ENCODE data around the gene HDAC5. TPM values are rescaled to one million over a fixed set of nuclear protein-coding genes. Genes with fewer than 3 reads are reported as not detected.
A peak's percentile ranks its signal among the peaks of the same experiment; 100 is the strongest.

Gene HDAC5
- total RNA-seq, 4 donors from 2014 or later = 45.3 to 182 (median 70.8) TPM

DNA sequence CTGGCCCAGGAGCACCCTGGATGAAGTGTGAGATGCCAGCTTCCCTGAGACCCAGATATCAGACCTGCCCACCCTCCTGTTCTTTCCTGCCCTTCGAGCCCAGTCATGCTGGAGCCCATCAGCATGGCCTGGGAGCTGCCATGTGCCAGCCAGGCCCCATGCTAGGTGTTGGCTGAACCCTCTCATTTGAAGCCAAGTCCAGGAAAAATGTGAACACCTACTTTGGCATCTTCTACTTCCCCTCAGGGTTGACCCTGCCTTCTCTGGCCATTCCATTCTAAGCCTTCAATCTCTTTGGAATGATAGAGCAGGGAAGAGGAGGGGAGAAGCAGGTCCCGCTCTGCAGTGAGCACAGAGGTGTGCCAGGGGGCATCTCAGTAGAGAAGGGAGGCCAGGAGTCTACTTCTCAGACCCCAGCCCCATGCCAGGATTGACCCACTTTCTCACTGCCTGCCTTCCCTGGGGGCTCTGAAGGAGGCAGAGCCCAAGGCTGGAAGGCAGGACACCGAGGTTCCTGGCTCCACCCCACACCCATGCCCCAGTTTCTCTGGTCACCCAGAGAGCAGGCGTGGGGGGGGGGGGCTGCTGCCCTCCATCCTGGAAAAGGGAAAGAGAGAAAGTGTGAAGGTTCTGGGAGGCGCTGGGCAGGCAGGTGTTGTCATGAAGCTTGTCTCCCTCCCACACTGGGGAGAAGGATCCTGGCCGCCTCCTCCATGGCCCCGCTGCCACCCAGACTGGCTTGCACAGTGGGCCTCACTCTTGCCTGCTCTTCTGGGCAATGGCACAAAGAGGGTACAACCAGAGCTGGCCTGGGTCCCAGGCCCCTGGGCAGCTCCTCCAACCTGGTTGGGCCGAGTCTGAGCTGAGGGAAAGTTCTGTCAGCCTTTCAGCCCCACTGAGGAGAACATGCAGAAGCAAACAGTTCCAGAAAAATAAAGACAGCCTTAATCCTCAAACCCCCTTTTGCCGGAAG, 9.3 kb downstream of the HDAC5 start:
- in situ Hi-C loops (cut with MboI; ENCODE audit: low pct_ligation_motif_present in 1 of 4, low pct_unique_long_range_greater_than_20kb in 1 of 4, low sequenced_read_pairs in 3 of 4) = no loop called here
- no peak for DNase-seq
- H3K27me3 ChIP-seq = no peaks in the 10 kb centered on the region
- intact Hi-C loops (cut with DNase I; ENCODE audit: low total_unique reads) = no loop called here
- H3K4me1 ChIP-seq = peaks cover 29 to 46% (median 36%) of the 10 kb centered on the region in 4 donors
- H3K36me3 ChIP-seq = no peaks in the 10 kb centered on the region
- H3K27ac ChIP-seq = no peak overlapping the region
- no peaks in the 10 kb centered on the region for H3K9me3 ChIP-seq
- TF ChIP-seq, protein P1, sequence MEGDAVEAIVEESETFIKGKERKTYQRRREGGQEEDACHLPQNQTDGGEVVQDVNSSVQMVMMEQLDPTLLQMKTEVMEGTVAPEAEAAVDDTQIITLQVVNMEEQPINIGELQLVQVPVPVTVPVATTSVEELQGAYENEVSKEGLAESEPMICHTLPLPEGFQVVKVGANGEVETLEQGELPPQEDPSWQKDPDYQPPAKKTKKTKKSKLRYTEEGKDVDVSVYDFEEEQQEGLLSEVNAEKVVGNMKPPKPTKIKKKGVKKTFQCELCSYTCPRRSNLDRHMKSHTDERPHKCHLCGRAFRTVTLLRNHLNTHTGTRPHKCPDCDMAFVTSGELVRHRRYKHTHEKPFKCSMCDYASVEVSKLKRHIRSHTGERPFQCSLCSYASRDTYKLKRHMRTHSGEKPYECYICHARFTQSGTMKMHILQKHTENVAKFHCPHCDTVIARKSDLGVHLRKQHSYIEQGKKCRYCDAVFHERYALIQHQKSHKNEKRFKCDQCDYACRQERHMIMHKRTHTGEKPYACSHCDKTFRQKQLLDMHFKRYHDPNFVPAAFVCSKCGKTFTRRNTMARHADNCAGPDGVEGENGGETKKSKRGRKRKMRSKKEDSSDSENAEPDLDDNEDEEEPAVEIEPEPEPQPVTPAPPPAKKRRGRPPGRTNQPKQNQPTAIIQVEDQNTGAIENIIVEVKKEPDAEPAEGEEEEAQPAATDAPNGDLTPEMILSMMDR (IDR thresholded peaks at IDR 0.05) = no peak
- no peak for TF ChIP-seq POLR2AphosphoS5 (IDR thresholded peaks at IDR 0.05)
- TF ChIP-seq EP300 (IDR thresholded peaks at IDR 0.05; ENCODE audit: low read depth) = no peak
- no peak for TF ChIP-seq POLR2A (IDR thresholded peaks at IDR 0.05)
- WGBS, 2 donors (ENCODE audit: low coverage in 1 of 2) = 77% methylated on average over 9 of the region's 9 CpGs; no CpG with 5 or more reads in 1 of the 2 donors
- no peak overlapping the region for H3K4me3 ChIP-seq

DNA sequence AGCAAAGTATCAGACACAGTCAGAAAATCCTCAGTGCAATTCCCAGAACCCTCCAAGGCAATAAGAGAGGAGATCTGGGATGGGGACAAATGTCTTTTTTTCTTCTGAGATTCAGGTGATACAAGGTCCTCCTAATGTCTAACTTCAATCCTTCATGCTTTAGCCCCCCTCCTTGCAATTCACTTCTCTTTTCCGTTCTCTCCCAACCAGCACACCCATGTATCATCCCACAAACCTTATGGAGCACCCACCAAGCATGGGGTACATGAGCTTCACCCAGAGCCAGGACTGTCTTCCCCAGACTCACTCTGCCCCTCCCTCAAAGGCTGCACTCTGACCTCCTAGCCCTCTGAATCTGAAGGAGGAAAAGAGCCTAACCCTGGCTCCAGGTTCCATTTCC, 10.1 kb downstream of the HDAC5 start:
- in situ Hi-C loops (cut with MboI; ENCODE audit: low pct_ligation_motif_present in 1 of 4, low pct_unique_long_range_greater_than_20kb in 1 of 4, low sequenced_read_pairs in 3 of 4) = no loop called here
- 87 to 100% methylated on average over 1 of the region's 1 CpG for WGBS, 2 donors (ENCODE audit: low coverage in 1 of 2)
- TF ChIP-seq EP300 (IDR thresholded peaks at IDR 0.05; ENCODE audit: low read depth) (no peak), POLR2AphosphoS5 (IDR thresholded peaks at IDR 0.05) (no peak), POLR2A (IDR thresholded peaks at IDR 0.05) (no peak)
- TF ChIP-seq, protein P1 (IDR thresholded peaks at IDR 0.05) = no peak
- no peaks in the 10 kb centered on the region for H3K36me3 ChIP-seq
- no peak overlapping the region for H3K27ac ChIP-seq
- H3K4me3 ChIP-seq = no peak overlapping the region
- H3K4me1 ChIP-seq = peaks cover 34 to 52% (median 40%) of the 10 kb centered on the region in 4 donors
- DNase-seq = no peak
- no peaks in the 10 kb centered on the region for H3K27me3 ChIP-seq
- intact Hi-C loops (cut with DNase I; ENCODE audit: low total_unique reads) = no loop called here
- no peaks in the 10 kb centered on the region for H3K9me3 ChIP-seq

DNA sequence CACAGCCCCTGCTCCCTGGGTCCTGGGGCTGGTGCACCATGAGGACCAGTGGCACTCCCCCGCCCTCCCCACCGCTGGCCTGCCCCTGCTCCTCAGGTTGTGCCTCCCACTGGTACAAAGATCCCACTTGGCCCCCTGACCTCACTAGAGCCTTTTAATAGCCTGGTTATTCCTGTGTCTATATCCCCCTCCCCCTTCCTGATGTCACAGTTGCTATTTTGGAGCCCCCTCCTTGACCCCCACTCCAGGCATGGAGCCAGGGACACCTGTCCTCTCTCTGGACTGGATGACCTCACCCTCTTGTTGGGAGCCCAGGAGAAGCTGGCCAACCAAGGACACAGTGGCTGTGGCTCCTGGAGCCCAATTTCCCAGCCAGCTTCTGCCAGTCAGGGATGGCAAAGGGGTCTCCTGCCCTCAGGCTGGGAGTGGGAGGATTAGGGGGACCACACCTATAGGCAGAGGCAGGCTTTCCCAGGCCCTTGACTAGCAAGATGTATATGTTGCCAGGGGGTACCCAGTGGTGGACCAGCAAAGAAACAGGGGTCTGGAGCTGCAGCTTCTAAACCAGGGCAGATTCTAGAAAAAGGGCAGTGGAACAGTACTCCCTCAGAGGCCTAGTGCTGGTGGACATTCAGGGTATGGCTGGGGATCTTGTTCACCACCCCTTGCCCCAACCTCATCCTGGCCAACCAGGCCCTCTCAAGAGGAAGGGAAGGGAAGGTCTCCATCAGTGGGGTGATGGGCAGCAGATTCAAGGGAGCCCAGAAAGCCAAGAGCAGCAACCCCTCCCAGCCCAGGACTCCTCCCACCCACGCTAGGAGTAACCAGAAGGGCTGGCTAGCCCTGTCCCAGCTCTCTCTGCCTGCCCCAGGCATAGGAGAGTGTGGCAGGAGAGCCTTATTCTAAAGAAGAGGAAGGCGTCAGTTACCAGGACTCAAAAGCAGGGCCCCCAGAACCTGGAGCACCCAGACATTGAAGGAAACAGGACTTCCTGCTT, 10.9 kb downstream of the HDAC5 start:
- Histone ChIP-seq H3K4me3 (no peak overlapping the region), H3K4me1 (peaks cover 42 to 60% (median 48%) of the 10 kb centered on the region in 4 donors), H3K27ac (peak overlapping the region in 3 of 4 donors; percentile 86 to 94 (median 88)), H3K27me3 (no peaks in the 10 kb centered on the region), H3K36me3 (no peaks in the 10 kb centered on the region), H3K9me3 (no peaks in the 10 kb centered on the region)
- in situ Hi-C loops (cut with MboI; ENCODE audit: low pct_ligation_motif_present in 1 of 4, low pct_unique_long_range_greater_than_20kb in 1 of 4, low sequenced_read_pairs in 3 of 4) (no loop called here), intact Hi-C loops (cut with DNase I; ENCODE audit: low total_unique reads) (no loop called here)
- TF ChIP-seq, protein P1 (IDR thresholded peaks at IDR 0.05) = no peak
- TF ChIP-seq POLR2A (IDR thresholded peaks at IDR 0.05) = no peak
- no peak for TF ChIP-seq EP300 (IDR thresholded peaks at IDR 0.05; ENCODE audit: low read depth)
- no peak for TF ChIP-seq POLR2AphosphoS5 (IDR thresholded peaks at IDR 0.05)
- 85% methylated on average over 4 of the region's 4 CpGs; no CpG with 5 or more reads in 1 of the 2 donors for WGBS, 2 donors (ENCODE audit: low coverage in 1 of 2)
- DNase-seq = no peak

All from transverse colon (tissue), 4 donors.